Activated T-cell treated with anti-CD3 and anti-CD28 coated beads for 48 hours (primary cell): ENCODE data around the gene GJB4.
"Not testable (repeated sequence)": the region's sequence is repeated elsewhere in the genome, so short reads cannot be mapped to it uniquely, and the experiment has no call there.

Experiments
- DNase-seq: peaks from one replicate; pipeline ENCODE4 v3.0.0-alpha.2; 2020; ENCODE audit warnings: low read depth

The GJB4 gene

DNA sequence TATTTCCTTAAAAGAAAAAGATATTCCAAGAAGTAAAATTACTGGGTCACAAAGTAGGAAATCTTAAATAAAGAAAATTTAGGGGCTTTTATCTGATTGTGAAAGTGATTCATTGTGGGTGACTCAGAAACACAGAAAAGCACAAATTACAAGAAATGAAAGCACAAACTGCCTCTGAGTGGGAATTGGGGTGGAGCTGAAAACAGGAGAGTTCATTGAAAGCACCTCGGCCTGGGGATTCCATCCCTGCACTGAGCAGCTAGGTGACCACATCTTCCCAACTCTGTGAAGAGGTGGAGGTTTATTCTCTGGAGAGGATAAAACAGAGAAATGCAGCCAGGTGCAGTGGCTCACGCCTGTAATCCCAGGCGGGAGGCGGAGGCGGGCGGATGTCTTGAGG lies 40.7 kb downstream of the GJB4 start:
- no peak for DNase-seq

DNA sequence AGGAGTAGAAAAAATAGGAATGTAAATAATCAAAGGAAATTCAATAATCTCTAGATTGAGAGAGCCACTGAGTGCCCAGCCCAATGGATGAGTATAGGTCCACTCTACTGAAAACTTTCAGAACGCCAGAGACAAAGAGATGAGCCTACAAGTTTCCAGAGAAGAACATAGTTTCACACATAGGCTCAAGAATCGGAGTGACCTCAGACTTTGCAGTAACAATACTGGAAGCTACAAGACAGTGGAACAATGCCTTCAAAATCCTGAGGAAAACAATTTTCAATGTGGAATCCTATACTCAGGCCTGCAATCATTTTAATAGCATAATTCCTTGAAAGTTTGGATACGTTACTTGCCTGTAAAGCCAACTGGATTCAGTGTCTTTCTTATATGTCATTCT lies 44.2 kb downstream of the GJB4 start:
- DNase-seq: no peak

GRCh38 chr1:34806396-34806795 lies 46.9 kb downstream of the GJB4 start:
- no peak for DNase-seq

DNA sequence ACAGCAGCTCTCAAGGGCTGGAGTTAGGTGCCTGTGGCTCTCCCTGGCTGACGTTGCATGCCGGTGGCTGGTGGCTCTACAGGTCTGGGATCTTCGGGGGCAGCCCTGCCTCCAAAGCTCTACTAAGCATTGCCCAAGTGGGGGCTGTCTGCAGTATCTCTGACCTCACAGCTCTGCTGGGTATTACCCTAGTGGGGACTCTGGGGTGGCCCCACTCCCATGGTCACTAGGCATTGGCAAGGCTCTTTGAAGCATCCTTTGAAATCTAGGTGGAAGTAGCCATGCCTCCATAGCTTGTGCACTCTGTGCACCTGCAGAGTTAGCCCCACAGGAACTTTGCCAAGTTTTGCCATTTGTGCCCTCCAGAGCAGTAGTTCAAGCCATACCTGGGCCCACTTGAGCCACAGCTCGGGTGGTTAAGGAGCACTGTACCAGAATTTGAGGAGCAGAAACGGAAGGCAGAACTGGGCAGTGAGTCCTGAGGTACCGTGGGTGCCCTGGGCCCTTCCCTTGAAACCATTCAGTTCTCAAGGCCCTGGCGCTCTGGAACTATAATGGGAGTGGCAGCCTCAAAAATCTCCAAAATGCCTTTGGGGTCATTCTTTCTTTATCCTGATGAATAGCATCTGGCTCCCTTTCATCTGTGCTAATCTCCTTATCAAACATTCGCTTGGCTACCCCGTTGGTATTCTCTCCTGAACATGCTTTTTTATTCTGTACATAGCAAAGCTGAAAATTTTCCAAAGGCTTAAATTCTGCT lies 48.7 kb downstream of the GJB4 start:
- DNase-seq: no peak

- DNase-seq: not testable (repeated sequence)
Measured at GRCh38 chr1:34810781-34811180, 51.2 kb downstream of the GJB4 start.
